Stimulated activated CD8-positive, alpha-beta memory T cell treated with anti-CD3 and anti-CD28 coated beads, Interleukin-2, amount 100 ng/mL, for 1 hour (primary cell): ENCODE results near the gene CLN5.

Source experiments
- DNase-seq, 2 donors: peaks; one replicate each; pipeline ENCODE4 v3.0.0-alpha.2; 2020; ENCODE audit warnings: low read depth in 2 of 2

Gene CLN5

GRCh38 chr13:77016888-77017623, 25.2 kb downstream of the CLN5 start:
- DNase-seq = no peak

- no peak for DNase-seq
Observed at GRCh38 chr13:77019756-77020155, 27.9 kb downstream of the CLN5 start.

DNA sequence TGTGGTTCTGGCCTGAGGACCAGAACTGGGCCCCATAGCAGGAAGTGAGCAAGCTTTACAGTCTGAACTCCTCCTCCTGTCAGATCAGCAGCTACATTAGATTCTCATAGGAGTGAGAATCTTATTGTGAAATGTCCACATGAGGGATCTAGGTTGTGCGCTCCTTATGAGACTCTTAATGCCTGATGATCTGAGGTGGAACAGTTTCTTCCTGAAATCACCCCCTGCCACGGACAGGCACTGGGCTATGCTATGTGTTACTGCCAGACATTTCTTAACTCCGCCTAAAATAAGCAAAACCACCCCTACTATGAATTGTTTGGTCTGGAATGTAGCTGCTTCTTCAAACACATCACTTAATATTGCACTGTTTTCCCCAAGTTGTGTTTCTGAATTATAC, 30.5 kb downstream of the CLN5 start:
- DNase-seq = no peak

DNA sequence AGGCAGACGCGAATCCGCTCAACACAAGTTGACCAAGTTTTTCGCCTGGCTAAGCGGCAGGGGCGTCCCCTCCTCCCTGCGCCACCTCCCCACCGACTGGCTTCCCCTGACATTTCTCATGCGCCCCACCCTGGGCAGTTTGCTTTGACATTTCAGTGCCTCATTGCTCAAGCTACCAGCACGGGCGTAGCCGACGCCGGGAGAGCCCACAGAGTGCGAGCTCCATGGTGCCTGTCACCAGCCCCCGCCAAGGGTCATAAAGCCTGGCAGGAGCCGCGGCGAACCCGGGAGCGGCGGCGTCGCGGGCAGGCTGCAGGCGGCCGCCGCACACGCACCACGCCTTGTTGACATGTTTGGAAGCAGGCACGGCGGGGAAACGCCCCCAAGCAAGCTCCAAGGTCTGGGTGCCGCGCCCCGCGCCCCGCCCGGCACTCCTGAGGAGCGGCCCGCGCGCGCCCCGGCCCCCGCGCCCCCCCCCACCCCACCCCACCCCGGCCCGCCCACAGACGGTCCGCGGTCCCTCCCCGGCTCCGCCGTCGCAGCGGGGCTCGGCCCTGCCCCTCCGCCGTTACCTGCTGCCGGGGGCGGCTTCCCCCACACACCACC, 34.5 kb downstream of the CLN5 start:
- DNase-seq = peak; percentile 44 to 60

DNA sequence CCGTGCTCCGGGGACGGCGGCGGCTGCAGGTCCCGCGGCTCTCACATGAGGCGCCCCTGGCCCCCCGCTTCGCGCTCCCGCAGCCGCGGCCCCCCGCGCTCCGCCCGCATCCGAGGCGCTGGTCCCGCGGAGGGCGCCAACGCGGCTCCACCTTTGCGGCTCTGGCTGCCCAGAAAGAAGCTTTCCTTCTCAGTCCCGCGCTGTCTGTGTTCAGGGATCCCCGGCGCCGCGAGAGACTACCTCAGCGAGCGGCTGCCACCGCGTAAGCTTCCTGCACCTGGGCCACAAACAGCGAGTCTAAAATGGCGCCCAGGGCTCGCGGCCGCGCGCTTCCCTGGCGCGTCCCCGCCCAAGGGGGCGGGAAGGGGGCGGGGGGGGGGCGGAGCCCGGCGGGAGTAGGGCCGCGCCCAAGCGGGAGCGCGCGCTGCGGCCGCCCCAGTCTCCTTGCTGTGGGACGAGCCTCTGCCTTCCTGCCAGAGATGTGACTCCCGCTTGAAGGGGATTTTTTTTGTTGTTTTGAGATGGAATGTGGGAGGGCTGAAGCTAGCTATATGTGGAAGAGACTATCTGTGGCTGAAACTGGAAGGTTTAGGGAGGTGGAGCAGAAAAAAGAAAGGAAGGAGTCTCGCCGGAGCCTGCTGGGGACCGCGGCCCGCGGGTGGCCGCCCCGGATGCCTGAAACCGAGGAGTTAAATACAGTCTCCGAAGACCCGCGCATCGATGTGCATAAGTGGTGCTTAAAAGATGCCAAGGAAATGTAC, 35.2 kb downstream of the CLN5 start, which contains the start of gene FBXL3:
Gene FBXL3, minus strand, starts transcription at position 299 of the 761 bp plus-strand sequence. CDS start 5,299 bp downstream, outside the sequence.
- peak; percentile 65 to 66 for DNase-seq

DNA sequence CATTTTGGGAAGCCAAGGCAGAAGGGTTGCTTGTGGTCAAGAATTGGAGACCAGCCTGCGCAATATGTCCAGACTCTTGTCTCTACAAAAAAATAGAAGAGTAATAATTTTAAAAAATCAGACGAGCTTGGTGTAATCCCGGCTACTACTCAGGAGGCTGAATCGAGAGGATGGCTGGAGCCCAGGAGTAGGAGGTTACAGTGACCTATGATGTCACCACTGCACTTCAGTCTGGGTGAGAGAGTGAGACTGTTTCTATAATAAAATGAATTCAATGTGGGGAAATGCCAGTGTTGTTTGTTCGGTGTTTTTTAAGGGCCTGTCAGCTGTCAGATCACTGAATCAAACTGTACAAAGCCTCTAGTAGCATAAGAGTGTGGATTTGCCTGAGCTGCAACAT, 36.3 kb downstream of the CLN5 start:
- no peak for DNase-seq

DNA sequence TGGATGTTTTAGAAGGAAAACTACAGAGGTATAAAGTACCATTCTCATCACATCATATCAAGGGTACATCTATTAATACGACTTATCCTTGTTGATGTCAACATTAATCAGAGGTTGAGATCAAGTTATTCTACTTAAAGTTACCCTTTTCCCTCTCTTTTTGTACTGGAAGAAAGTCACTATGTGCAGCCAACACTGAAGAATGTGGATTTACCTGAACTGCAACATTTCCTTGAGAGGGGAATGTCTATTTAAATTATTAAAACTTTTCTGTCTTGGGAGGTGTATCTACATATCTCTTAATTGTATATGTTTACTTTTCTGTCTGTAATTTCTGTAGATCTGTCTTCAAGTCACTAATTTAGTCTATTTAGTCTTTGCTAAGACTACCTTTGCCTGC, 37.6 kb downstream of the CLN5 start:
- DNase-seq = no peak

DNA sequence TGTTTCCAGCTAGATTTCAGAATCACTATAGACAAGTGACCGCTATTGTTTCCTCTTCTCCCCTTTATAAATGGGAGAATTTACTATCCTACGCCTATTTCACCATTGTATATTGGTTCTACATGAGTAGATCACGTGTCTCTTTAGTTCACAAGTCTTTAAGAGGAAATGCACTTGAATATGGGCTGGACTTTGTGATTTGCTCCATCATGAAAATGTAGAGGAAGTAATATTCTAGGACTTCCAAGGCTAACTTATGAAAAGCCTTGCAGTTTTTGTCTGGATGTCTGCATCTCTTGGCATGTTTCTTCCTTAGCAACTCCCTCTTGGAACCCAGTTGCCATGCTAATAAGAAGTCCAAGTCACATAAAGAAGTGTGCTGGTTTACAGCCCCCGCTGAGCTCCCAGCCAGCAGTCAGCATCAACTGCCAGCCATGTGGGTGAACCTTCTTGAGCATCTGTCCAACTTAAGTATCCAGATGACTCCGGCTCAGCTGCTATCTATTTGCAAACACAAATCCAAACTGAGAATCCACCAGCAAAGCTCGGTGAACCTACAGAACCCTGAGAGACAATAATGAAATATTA, 39.9 kb downstream of the CLN5 start:
- no peak for DNase-seq

DNA sequence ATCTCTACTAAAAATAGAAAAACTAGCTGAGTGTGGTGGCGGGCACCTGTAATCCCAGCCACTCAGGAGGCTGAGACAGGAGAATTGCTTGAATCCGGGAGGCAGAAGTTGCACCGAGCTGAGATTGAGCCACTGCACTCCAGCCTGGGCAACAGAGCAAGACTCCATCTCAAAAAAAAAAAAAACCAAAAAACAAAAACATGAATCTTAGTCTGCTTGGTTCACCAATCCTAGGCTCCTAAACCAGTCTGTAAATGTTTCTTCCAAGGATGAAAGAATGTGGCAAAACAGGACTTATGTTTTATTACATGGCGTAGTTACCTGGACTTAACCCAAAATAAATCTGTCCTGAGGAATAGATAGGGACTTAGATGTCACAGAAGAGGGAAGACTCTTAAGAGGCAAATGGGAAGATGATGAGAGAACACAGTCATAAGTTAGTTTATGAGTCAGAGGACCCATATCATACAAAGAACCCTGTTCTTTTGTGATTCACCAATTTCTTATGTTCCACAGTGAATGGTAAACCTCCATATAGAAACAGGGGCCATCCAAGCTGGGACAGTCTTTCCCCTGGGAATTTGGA, 41.9 kb downstream of the CLN5 start:
- DNase-seq = no peak

- DNase-seq = no peak
Observed at GRCh38 chr13:77034881-77035280, 43.0 kb downstream of the CLN5 start.

DNA sequence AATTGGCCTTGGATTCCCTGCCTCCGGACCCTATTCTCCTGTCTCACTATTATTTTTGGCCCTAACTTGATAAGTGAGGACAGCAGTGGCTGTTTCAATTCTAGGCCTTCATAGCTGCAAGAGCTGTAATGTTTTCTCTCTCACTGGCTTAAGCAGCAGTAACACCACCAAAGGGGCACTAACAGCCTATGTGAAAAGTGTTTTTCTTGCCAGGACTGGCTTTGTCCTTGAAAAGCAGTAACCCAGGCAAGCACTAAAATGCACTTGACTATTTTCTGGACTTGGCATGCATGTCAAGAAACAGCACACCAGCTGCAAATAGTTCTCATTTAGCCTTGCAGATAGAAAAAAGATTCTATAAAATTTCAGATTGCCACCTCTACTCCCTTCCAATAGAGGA, 44.4 kb downstream of the CLN5 start:
- DNase-seq = no peak

- DNase-seq = no peak
Observed at GRCh38 chr13:77038907-77039480, 47.1 kb downstream of the CLN5 start.

DNA sequence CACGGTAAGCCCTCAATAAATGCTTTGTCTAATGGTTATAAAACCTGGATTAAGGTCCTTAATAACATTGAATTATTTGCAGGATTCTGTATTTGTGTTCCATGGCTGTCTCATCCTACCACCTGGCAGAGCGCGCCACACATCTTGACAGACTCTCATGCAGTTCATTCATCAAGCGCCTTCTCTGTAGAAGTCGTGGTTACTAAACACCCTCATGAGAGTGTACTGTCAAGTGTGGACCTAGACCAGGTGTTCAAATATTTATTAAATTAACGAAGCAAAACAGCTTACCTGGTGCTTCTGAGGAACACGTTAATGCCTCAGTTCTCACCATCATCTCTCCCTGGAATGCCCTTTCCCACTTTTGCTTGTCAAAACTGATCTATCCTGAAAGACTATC, 48.2 kb downstream of the CLN5 start:
- DNase-seq = no peak

DNA sequence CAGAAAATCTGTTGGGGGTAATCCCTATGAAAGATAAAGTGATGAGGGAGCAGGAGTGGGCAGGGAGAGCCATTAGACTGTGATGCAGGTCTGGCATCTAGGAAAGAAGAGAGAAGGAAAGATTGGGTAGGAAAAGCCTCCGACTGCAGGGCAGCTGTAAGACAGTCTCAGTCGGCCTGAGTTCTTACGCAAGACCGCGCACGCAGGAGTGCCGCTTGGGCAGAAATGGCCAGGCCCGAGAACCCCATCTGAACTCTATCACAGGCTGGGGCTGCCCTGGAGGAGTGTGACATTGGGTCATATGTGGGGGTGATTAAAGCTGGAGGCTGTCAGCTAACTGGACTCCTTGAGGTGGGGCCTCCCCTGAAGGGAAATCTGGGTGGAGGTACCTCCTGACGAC, 49.0 kb downstream of the CLN5 start:
- no peak for DNase-seq

DNA sequence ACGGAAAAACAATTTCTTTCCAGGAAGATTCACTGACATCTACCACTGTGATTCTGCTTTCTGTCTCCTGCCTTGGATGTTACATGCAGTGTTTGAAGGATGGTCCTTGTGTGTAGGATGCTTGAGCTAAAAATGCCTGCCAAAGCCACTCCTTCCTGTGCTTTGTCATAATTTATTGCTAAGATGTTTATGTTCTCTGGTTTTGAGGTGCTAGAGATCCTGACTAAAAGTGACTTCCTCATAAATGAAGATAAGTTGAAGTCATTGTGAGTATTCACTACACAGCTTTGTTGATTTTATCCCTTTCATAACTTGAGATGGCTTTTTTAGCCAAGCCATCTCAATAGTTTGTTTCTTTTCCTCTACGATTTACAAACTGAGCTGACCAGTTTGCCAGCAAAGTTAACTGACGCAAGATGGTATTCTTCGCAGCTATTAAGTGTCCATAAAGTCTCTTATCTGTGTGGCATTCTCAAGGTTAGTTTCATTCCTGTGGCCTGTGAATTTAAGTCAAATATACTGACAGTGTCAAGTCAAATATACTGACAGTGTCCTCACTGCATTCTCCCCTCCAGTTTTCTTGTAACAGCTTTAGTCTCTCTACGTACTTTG, 50.8 kb downstream of the CLN5 start:
- no peak for DNase-seq

DNA sequence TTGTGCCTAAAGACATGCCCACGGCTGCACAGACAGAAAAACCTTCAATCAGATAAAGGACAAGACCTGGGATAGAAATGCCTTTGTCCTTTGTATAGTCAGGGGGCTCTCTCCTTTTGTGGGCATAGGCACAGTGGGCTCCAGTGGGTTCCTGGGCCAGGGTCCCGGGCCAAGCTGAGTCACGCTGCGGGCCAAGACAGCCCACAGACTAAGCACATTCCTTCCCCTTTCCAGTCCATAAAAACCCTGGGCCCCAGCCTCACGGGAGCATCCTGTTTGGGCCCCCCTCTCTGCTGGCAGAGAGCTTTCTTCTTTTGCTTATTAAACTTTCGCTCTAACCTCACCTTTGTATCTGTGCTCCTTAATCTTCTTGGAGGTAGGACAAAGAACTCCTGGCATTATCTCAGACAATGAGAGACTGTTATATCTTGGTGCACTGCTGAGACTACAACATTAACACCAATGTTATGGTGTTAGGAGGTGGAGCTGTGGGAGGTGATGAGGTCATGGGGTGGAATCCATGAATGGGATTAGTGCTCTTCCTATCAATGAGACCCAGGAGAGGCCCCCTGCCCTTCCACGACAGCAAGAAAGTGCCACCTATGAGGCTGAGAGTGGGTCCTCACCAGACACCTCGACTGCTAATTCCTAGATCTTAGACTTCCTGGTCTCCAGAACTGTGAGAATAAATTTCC, 55.9 kb downstream of the CLN5 start:
- no peak for DNase-seq

DNA sequence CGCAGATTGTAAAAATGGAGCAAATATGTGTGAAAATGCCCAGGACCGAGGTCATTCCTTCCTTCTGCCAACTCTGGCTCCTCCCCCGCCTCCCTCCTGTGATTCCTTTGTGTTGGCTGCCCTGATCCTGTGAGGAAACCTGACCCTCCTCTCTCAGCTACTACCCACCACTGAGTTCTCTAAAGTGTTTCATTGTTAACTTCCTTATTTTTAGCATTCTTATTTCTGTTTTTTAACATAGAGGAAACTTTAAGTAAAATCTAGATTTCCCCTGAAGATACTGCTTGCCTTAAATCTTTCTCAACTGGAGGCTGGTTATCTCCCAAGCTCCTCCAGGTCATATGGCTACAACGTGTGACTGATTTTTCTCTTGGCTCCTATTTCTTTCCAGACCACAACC, 56.8 kb downstream of the CLN5 start:
- DNase-seq = no peak

- DNase-seq = no peak
Observed at GRCh38 chr13:77053192-77053591, 61.3 kb downstream of the CLN5 start.
